Cardiac muscle cell (in vitro differentiated cells and primary cell): ENCODE results near the gene OR4N5. TPM values are rescaled to one million over a fixed set of nuclear protein-coding genes. Genes with fewer than 3 reads are reported as not detected.
"Not testable (repeated sequence)": the region's sequence is repeated elsewhere in the genome, so short reads cannot be mapped to it uniquely, and the experiment has no call there.

Experiments
- DNase-seq, 2 donors: peaks; one replicate each; pipeline versions ENCODE4 v3.0.0 to v3.0.0-alpha.2; 2010 to 2017; ENCODE audit warnings: low read depth in 1 of 2, low spot score in 1 of 2
- H3K27ac ChIP-seq: fragments of 200-600 bp; sonication (generic); 2 replicates; pipeline ENCODE4 v1.5.1; 2016
- H3K27me3 ChIP-seq: fragments of 200-600 bp; sonication (generic); 2 replicates; pipeline ENCODE4 v1.6.0; 2016; ENCODE audit warnings: control low read depth
- H3K36me3 ChIP-seq: fragments of 200-600 bp; sonication (generic); 2 replicates; pipeline ENCODE4 v1.5.1; 2016; ENCODE audit warnings: control low read depth
- H3K4me1 ChIP-seq: fragments of 200-600 bp; sonication (generic); 2 replicates; pipeline ENCODE4 v1.8.1; 2017; ENCODE audit warnings: low read depth, mild to moderate bottlenecking, mixed run types
- H3K4me3 ChIP-seq: fragments of 200-600 bp; sonication (generic); 2 replicates; pipeline ENCODE4 v1.5.1; 2016; ENCODE audit warnings: mild to moderate bottlenecking
- H3K9me3 ChIP-seq: fragments of 200-600 bp; sonication (generic); 2 replicates; pipeline ENCODE4 v1.5.1; 2017; ENCODE audit warnings: low read depth, mild to moderate bottlenecking, control low read depth
- CTCF ChIP-seq: IDR thresholded peaks from 2 replicates; pipeline ENCODE4 v1.5.1; 2012; ENCODE audit warnings: low read depth, mild to moderate bottlenecking, low read length
- polyA plus RNA-seq: library from polyadenylated mRNA; unstranded; fragments of >200 nt; fragmentation: Nextera tagmentation; extraction: Ambion mirVana; gene quantifications from 2 replicates; pipeline ENCODE4 v1.2.1, GENCODE V29; 2016
- total RNA-seq: library from RNA; depleted of rRNA; stranded (reverse); fragments of >200 nt; gene quantifications from 2 replicates; pipeline ENCODE4 v1.2.3, GENCODE V29; 2016

The OR4N5 gene
- total and polyA plus RNA-seq, 2 experiments from 2014 or later, result not detected

DNA sequence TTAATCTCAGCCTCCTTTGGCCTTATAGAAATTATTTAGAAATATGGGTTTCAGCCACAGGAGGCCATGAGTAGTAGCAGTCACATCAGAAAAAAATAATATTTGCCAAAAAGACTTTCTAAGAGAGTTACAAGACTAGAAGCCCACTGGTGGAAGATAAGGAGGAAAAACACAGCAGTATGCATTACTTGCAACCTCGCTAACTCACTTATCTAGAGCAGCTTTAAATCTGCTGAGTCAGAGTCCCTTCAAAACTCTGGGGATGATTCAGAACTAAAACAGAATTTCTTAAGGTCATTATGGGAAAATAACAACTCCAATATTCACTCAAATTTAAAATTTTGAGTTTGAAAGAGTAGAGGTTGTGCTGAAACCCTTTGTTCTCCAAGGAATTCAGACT lies 21.9 kb upstream of the OR4N5 start:
- Histone ChIP-seq H3K36me3 (no peaks in the 10 kb centered on the region), H3K4me1 (no peaks in the 10 kb centered on the region), H3K4me3 (no peak overlapping the region), H3K9me3 (no peaks in the 10 kb centered on the region), H3K27me3 (no peaks in the 10 kb centered on the region), H3K27ac (no peak overlapping the region)
- TF ChIP-seq CTCF, result no peak
- DNase-seq, result no peak

- no peak for DNase-seq
- no peak overlapping the region for H3K27ac ChIP-seq
- H3K9me3 ChIP-seq, result no peaks in the 10 kb centered on the region
- no peaks in the 10 kb centered on the region for H3K27me3 ChIP-seq
- no peaks in the 10 kb centered on the region for H3K4me1 ChIP-seq
- no peaks in the 10 kb centered on the region for H3K36me3 ChIP-seq
- TF ChIP-seq CTCF, result no peak
- no peak overlapping the region for H3K4me3 ChIP-seq
These were observed 19.8 kb upstream of the OR4N5 start for GRCh38 chr14:20118795-20119194.

DNA sequence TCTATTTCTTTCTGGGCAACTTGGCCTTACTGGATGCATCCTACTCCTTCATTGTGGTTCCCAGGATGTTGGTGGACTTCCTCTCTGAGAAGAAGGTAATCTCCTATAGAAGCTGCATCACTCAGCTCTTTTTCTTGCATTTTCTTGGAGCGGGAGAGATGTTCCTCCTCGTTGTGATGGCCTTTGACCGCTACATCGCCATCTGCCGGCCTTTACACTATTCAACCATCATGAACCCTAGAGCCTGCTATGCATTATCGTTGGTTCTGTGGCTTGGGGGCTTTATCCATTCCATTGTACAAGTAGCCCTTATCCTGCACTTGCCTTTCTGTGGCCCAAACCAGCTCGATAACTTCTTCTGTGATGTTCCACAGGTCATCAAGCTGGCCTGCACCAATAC lies 5.3 kb downstream of the OR4N5 start:
- no peaks in the 10 kb centered on the region for H3K36me3 ChIP-seq
- H3K27ac ChIP-seq, result no peak overlapping the region
- no peak for TF ChIP-seq CTCF
- H3K27me3 ChIP-seq, result no peaks in the 10 kb centered on the region
- no peak overlapping the region for H3K4me3 ChIP-seq
- no peaks in the 10 kb centered on the region for H3K4me1 ChIP-seq
- peaks cover 2% of the 10 kb centered on the region for H3K9me3 ChIP-seq
- DNase-seq, result no peak

DNA sequence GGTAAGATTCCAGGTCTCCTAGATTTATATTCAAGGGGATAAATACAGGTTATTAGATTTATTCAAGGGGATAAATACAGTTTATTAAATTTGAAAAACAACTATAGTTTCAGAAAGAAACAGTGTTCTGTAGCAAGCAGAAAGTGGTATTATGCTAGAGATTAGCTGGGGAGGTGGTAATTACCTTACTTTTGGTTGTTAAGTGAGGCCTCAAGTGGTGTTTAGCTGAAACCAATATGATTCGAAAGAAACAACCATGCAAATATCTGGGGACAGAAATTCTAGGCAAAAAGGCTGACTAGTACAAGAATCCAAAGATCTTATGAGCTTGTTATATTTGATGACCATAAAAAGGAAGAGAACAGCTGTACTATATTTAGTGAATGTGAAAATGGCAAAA lies 6.2 kb downstream of the OR4N5 start:
- no peaks in the 10 kb centered on the region for H3K4me1 ChIP-seq
- H3K36me3 ChIP-seq, result no peaks in the 10 kb centered on the region
- no peaks in the 10 kb centered on the region for H3K27me3 ChIP-seq
- H3K27ac ChIP-seq, result no peak overlapping the region
- no peak for TF ChIP-seq CTCF
- no peak overlapping the region for H3K4me3 ChIP-seq
- H3K9me3 ChIP-seq, result peaks cover 2% of the 10 kb centered on the region
- no peak for DNase-seq

- Histone ChIP-seq H3K9me3 (no peaks in the 10 kb centered on the region), H3K27ac (no peak overlapping the region), H3K27me3 (no peaks in the 10 kb centered on the region), H3K4me3 (no peak overlapping the region), H3K4me1 (no peaks in the 10 kb centered on the region), H3K36me3 (no peaks in the 10 kb centered on the region)
- no peak for DNase-seq
- TF ChIP-seq CTCF, result no peak
These were observed 25.8 kb downstream of the OR4N5 start for GRCh38 chr14:20164462-20164861.

GRCh38 chr14:20167091-20167490 lies 28.5 kb downstream of the OR4N5 start:
- Histone ChIP-seq H3K4me3 (no peak overlapping the region), H3K27me3 (no peaks in the 10 kb centered on the region), H3K27ac (no peak overlapping the region), H3K36me3 (no peaks in the 10 kb centered on the region), H3K9me3 (no peaks in the 10 kb centered on the region), H3K4me1 (no peaks in the 10 kb centered on the region)
- no peak for DNase-seq
- TF ChIP-seq CTCF, result no peak

DNA sequence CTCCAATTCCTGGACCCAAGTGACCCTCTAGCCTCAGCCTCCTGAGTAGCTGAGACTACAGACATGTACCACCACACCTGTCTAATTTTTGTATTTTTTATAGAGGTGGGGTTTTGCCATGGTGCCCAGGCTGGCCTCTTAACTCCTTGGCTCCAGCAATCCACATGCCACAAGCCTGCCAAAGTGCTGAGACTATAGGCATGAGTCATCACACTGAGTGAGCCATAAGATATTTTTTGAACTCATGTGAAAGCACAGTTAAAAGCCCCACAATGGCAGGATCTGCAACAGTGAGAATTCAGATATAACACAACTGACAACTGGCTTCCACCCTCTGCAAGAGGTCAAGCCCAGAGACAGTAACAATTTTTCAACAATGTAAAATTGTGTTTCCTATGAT lies 31.2 kb downstream of the OR4N5 start:
- DNase-seq, H3K27me3 ChIP-seq, H3K4me3 ChIP-seq, H3K9me3 ChIP-seq, H3K4me1 ChIP-seq, H3K27ac ChIP-seq, H3K36me3 ChIP-seq: not testable (repeated sequence)

- not testable (repeated sequence) for H3K4me1 ChIP-seq, H3K9me3 ChIP-seq, H3K27ac ChIP-seq, H3K27me3 ChIP-seq, H3K36me3 ChIP-seq, H3K4me3 ChIP-seq, DNase-seq
These were observed 35.6 kb downstream of the OR4N5 start for GRCh38 chr14:20174205-20174604.
